B cell (primary cell): ENCODE results near the gene MRPS11. TPM values are rescaled to one million over a fixed set of nuclear protein-coding genes. Genes with fewer than 3 reads are reported as not detected.

Experiments
- ATAC-seq: fragments of 200-7000 bp; cut with Tn5 transposase; one replicate; pipeline ENCODE4 v1.10.0; 2021; ENCODE audit warnings: low read depth, mild to moderate bottlenecking, moderate number of reproducible peaks, moderate library complexity
- CTCF ChIA-PET: fragments of 350-600 bp; sonication (Branson Sonifier 250); formaldehyde crosslinking; loops from one replicate; lab custom pipeline; 2021; ENCODE audit warnings: antibody characterized with exemption, inconsistent platforms; lab: Charles Lee
- POLR2A ChIA-PET: fragments of 350-600 bp; sonication (Branson Sonifier 250); formaldehyde crosslinking; loops from one replicate; lab custom pipeline; 2021; ENCODE audit warnings: antibody characterized with exemption; lab: Charles Lee
- DNase-seq: peaks from one replicate; pipeline ENCODE4 v3.0.0; 2013
- H2AFZ ChIP-seq: 2 replicates; pipeline ENCODE4 v1.6.1; 2012; ENCODE audit warnings: mild to moderate bottlenecking, low read depth, low read length; ENCODE audit not compliant: insufficient read depth, poor library complexity, severe bottlenecking
- H3K27ac ChIP-seq, 2 donors: 1 replicate in 1 of 2; 2 replicates in 1 of 2; pipeline ENCODE4 v1.5.1; 2012 to 2013; ENCODE audit warnings: low read length in 2 of 2, mild to moderate bottlenecking in 2 of 2, moderate library complexity in 1 of 2
- H3K27me3 ChIP-seq, 4 experiments: fragments of 200-600 bp in 1 of 4; sonication (generic) in 1 of 4; replicated peaks in 1 of 4; 1 replicate in 2 of 4; 2 replicates in 2 of 4; pipeline versions ENCODE4 v1.6.1 to v1.7.0; 2013 to 2016; ENCODE audit warnings: low read length in 3 of 4, mild to moderate bottlenecking in 2 of 4, mixed read lengths in 1 of 4, moderate library complexity in 1 of 4; ENCODE audit not compliant: insufficient read depth in 4 of 4, control insufficient read depth in 3 of 4; ENCODE audit errors: control extremely low read depth in 1 of 4
- H3K36me3 ChIP-seq, 2 experiments: replicated peaks in 1 of 2; 1 replicate in 1 of 2; 2 replicates in 1 of 2; pipeline versions ENCODE4 v1.6.1 to v1.7.1; 2013; ENCODE audit warnings: low read length in 1 of 2; ENCODE audit not compliant: insufficient read depth in 2 of 2, control insufficient read depth in 1 of 2; ENCODE audit errors: control extremely low read depth in 1 of 2, extremely low read depth in 1 of 2
- H3K4me1 ChIP-seq, 2 donors: fragments of 200-600 bp in 1 of 2; sonication (generic) in 1 of 2; 1 replicate in 1 of 2; 2 replicates in 1 of 2; pipeline versions ENCODE4 v1.5.1 to v1.6.1; 2013 to 2017; ENCODE audit warnings: low read length in 2 of 2; ENCODE audit not compliant: control insufficient read depth in 2 of 2, insufficient read depth in 2 of 2
- H3K4me2 ChIP-seq: replicated peaks from 2 replicates; pipeline ENCODE3; 2012; ENCODE audit warnings: mild to moderate bottlenecking, low read depth, low read length; ENCODE audit not compliant: poor library complexity, severe bottlenecking
- H3K4me3 ChIP-seq, 5 experiments: fragments of 200-600 bp in 1 of 5; sonication (generic) in 1 of 5; 1 replicate in 3 of 5; 2 replicates in 2 of 5; pipeline versions ENCODE4 v1.5.1 to v1.7.0; 2011 to 2016; ENCODE audit warnings: low read length in 4 of 5, mild to moderate bottlenecking in 4 of 5, low read depth in 2 of 5, control low read depth in 1 of 5, moderate library complexity in 1 of 5; ENCODE audit not compliant: insufficient read depth in 1 of 5; ENCODE audit errors: control extremely low read depth in 1 of 5, extremely low read depth in 1 of 5
- H3K79me2 ChIP-seq: fragments of 200-600 bp; sonication (generic); one replicate; pipeline ENCODE4 v1.6.0; 2016; ENCODE audit warnings: low read length; ENCODE audit not compliant: control insufficient read depth, insufficient read depth
- H3K9ac ChIP-seq: fragments of 200-600 bp; sonication (generic); 2 replicates; pipeline ENCODE4 v1.6.1; 2017; ENCODE audit warnings: mild to moderate bottlenecking, low read length, moderate library complexity
- H3K9me3 ChIP-seq, 3 donors: one replicate each; pipeline versions ENCODE4 v1.6.1 to v1.7.1; 2013; ENCODE audit warnings: low read length in 2 of 3; ENCODE audit not compliant: control insufficient read depth in 2 of 3, insufficient read depth in 1 of 3; ENCODE audit errors: control extremely low read depth in 1 of 3
- H4K20me1 ChIP-seq: 2 replicates; pipeline ENCODE4 v1.6.0; 2012; ENCODE audit warnings: mild to moderate bottlenecking, low read length; ENCODE audit not compliant: insufficient read depth, control insufficient read depth, poor library complexity, severe bottlenecking
- H3K27ac Mint-ChIP-seq: one replicate; pipeline ENCODE4 v1.8.0; 2021; ENCODE audit warnings: mixed read lengths
- H3K27me3 Mint-ChIP-seq: one replicate; pipeline ENCODE4 v1.8.0; 2021; ENCODE audit warnings: mixed read lengths
- H3K4me1 Mint-ChIP-seq: one replicate; pipeline ENCODE4 v1.8.0; 2021; ENCODE audit warnings: mixed read lengths
- H3K4me3 Mint-ChIP-seq: one replicate; pipeline ENCODE4 v1.8.0; 2021; ENCODE audit warnings: mixed read lengths
- H3K9me3 Mint-ChIP-seq: one replicate; pipeline ENCODE4 v1.8.0; 2022; ENCODE audit warnings: mixed read lengths; ENCODE audit not compliant: insufficient read depth
- CTCF ChIP-seq: fragments of 200-600 bp; IDR thresholded peaks from one replicate; pipeline ENCODE4 v1.8.0; 2022; ENCODE audit warnings: antibody characterized with exemption, mild to moderate bottlenecking
- EZH2 ChIP-seq: IDR thresholded peaks from 2 replicates; pipeline ENCODE4 v1.6.1; 2012; ENCODE audit warnings: borderline replicate concordance, low read depth, mild to moderate bottlenecking, moderate library complexity, low read length; ENCODE audit not compliant: insufficient read depth, poor library complexity, severe bottlenecking
- WGBS: methylation state at CpG from one replicate; pipeline ENCODE4 v1.1.5; 2013; ENCODE audit warnings: missing lambda C conversion rate; ENCODE audit not compliant: insufficient coverage; 5-methylcytosine and 5-hydroxymethylcytosine counted together
- intact Hi-C: fragments of 100-400 bp; cut with micrococcal nuclease; formaldehyde crosslinking; loops from one replicate; pipeline ENCODE4 v1.10.0; 2022
- polyA plus RNA-seq: library from polyadenylated mRNA; depleted of rRNA; stranded (reverse); fragments of >200 nt; gene quantifications from 2 replicates; pipeline ENCODE4 v1.2.3, GENCODE V29; 2012
- total RNA-seq, 2 donors: library from RNA; stranded (reverse); fragments of 120-200 nt in 1 of 2; gene quantifications; 1 replicate in 1 of 2; 2 replicates in 1 of 2; pipeline versions ENCODE4 v1.2.3 to v1.2.4, GENCODE V29; 2013 to 2022

MRPS11 gene
- total and polyA plus RNA-seq, 2 donors (not counting 1 experiment from before 2014, with no cell fraction given): 21.1 to 37.9 TPM

GRCh38 chr15:88453651-88454050 lies 13.9 kb upstream of the MRPS11 start:
- POLR2A ChIA-PET: no interaction called here
- Histone ChIP-seq H3K9ac (no peak overlapping the region), H3K36me3 (peaks cover 0 to 18% of the 10 kb centered on the region in 2 experiments), H3K9me3 (no peaks in the 10 kb centered on the region), H3K79me2 (no peaks in the 10 kb centered on the region), H3K4me2 (no peak overlapping the region), H3K27me3 (peaks cover 0 to 14% (median 0%) of the 10 kb centered on the region in 4 experiments), H3K4me3 (no peak overlapping the region), H2AFZ (no peak overlapping the region), H3K27ac (no peak overlapping the region), H4K20me1 (no peaks in the 10 kb centered on the region), H3K4me1 (peaks cover 2 to 9% of the 10 kb centered on the region in 2 donors)
- DNase-seq (no peak), ATAC-seq (no peak)
- 33% methylated on average over 1 of the region's 1 CpG for WGBS
- intact Hi-C loops: loop anchor here (10.0 kb wide), 1 partner anchor 209 kb away; no protein-coding TSS in a partner anchor
- CTCF ChIA-PET: interaction anchor here (1.0 to 1.9 kb wide), 2 partner anchors 9 to 14 kb away, joined by 3 to 9 read pairs; partner anchors contain the start of genes MRPL46 and MRPS11
- Mint-ChIP-seq H3K4me3 (no peak overlapping the region), H3K27ac (no peak overlapping the region), H3K9me3 (no peaks in the 10 kb centered on the region), H3K27me3 (no peaks in the 10 kb centered on the region), H3K4me1 (peaks cover 4% of the 10 kb centered on the region)
- TF ChIP-seq EZH2 (no peak), CTCF (no peak)

- Histone ChIP-seq H3K27ac (no peak overlapping the region), H3K4me1 (peaks cover 2 to 9% of the 10 kb centered on the region in 2 donors), H2AFZ (no peak overlapping the region), H3K79me2 (no peaks in the 10 kb centered on the region), H3K9me3 (no peaks in the 10 kb centered on the region), H4K20me1 (no peaks in the 10 kb centered on the region), H3K4me3 (no peak overlapping the region), H3K4me2 (no peak overlapping the region), H3K9ac (no peak overlapping the region), H3K27me3 (peaks cover 0 to 14% (median 0%) of the 10 kb centered on the region in 4 experiments), H3K36me3 (peaks cover 0 to 23% of the 10 kb centered on the region in 2 experiments)
- Mint-ChIP-seq H3K9me3 (no peaks in the 10 kb centered on the region), H3K27ac (no peak overlapping the region), H3K4me3 (no peak overlapping the region), H3K27me3 (no peaks in the 10 kb centered on the region), H3K4me1 (peaks cover 4% of the 10 kb centered on the region)
- ChIA-PET CTCF (interaction anchor here (1.0 to 1.9 kb wide), 5 partner anchors 10 to 211 kb away, joined by 3 to 9 read pairs (median 5); partner anchors contain the start of genes MRPL46 and MRPS11), POLR2A (interaction anchor here (1.3 kb wide), 1 partner anchor 13 kb away, joined by 3 read pairs; the partner anchor contains the start of genes MRPL46 and MRPS11)
- 22% methylated on average over 1 of the region's 1 CpG for WGBS
- ATAC-seq: no peak
- intact Hi-C loops: loop anchor here (10.0 kb wide), 1 partner anchor 209 kb away; no protein-coding TSS in a partner anchor
- no peak for DNase-seq
- TF ChIP-seq EZH2 (no peak), CTCF (no peak)
Observed at GRCh38 chr15:88454236-88454635, 13.3 kb upstream of the MRPS11 start.
